ENCODE results near the gene ALDH1A1. TPM values are rescaled to one million over a fixed set of nuclear protein-coding genes. Genes with fewer than 3 reads are reported as not detected.

Gene ALDH1A1
- total and polyA plus RNA-seq, 9 of the 15 experiments (the other 6 are each of a cell fraction or from before 2014, with no cell fraction given) = 1.8 to 86.3 (median 24.4) TPM

DNA sequence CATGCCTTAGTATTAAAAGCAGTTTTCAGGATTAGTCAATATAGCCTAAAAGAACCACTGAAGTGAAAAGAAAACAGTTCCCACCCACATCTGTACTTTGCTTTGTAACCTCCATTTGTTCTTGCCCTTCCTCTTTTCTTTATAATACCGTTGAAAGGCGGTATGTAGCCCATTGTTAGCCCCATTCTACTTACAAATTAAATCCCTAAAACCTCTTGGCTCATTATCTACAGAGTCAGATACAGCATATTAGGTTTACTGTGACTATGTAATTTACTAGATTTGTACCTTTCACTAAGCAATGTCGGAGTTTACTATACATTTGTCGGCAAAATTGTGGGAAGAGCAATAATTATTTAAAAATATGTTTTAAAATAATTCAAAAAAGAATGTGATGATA is 17.3 kb downstream of the ALDH1A1 start (continued):
- TF ChIP-seq, protein P1, sequence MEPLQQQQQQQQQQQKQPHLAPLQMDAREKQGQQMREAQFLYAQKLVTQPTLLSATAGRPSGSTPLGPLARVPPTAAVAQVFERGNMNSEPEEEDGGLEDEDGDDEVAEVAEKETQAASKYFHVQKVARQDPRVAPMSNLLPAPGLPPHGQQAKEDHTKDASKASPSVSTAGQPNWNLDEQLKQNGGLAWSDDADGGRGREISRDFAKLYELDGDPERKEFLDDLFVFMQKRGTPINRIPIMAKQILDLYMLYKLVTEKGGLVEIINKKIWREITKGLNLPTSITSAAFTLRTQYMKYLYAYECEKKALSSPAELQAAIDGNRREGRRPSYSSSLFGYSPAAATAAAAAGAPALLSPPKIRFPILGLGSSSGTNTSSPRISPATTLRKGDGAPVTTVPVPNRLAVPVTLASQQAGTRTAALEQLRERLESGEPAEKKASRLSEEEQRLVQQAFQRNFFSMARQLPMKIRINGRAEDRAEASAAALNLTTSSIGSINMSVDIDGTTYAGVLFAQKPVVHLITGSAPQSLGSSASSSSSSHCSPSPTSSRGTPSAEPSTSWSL (CRISPR knock-in tag; IDR thresholded peaks at IDR 0.05; ENCODE audit: borderline replicate concordance) = no peak

DNA sequence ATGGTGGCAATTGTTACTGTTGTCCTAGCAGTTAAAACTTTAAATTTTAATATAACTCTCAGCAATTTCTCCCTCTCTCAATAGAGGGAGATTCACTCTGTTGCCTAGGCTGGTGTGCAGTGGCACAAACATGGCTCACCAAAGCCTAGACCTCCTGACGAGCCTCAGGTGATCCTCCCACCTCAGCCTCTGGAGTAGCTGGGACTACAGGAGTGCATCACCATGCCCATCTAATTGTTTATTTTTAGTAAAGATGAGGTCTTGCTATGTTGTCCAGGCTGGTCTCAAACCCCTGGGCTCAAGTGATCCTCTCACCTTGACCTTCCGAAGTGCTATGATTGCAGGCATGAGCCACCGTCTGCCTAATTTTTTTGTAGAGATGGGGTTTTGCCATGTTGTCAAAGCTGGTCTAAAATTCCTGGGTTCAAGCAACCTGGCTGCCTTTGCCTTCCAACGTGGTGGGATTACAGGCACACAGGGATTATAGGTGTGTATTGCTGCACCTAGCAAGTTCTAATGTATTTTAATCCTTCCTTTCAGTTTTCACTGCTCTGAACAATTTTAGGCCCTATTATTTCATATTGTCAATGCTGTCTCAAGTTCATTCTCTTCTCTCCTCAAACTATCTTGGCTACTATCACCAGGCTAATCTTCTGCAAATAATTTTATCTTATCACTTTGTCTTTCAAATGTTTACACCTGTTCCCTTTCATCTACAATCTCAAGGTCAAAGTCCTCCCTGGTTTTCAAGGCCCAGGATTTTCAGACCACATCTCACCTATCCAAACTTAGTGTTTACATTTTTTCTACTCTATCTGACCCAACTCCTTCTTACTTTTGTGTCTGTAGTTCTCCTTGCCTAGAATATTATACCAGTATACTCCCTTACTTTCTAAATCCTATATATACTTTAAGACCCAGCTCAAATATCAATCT is 18.9 kb downstream of the ALDH1A1 start:
- no peak overlapping the region for H3K9ac ChIP-seq (ENCODE audit: insufficient read depth in 1 of 2, low read depth in 2 of 2, low read length in 2 of 2)
- no peaks in the 10 kb centered on the region for H3K9me1 ChIP-seq (ENCODE audit: control insufficient read depth, insufficient read depth, low read length)
- H3K9me3 ChIP-seq (replicated peaks; ENCODE audit: control insufficient read depth, insufficient read depth, low read depth, low read length) = no peaks in the 10 kb centered on the region
- whole genome bisulfite sequencing (ENCODE audit: insufficient coverage, low coverage, missing lambda C conversion rate) = 64% methylated on average over 4 of the region's 4 CpGs
- no peaks in the 10 kb centered on the region for H3K36me3 ChIP-seq (ENCODE audit: control insufficient read depth, insufficient read depth, low read length)
- H2AFZ ChIP-seq (ENCODE audit: low read depth, low read length) = no peak overlapping the region
- POLR2A ChIA-PET = no interaction called here
- no peak overlapping the region for H3K4me3 ChIP-seq
- BruUV-seq (replicated peaks) = no TSS peak
- H4K20me1 ChIP-seq (replicated peaks; ENCODE audit: control insufficient read depth, insufficient read depth, low read length) = no peaks in the 10 kb centered on the region
- no peak overlapping the region for H3K27ac ChIP-seq (ENCODE audit: extremely low read depth, low read depth, low read length)
- FAIRE-seq = no peak
- CTCF ChIA-PET (ENCODE audit: low intra/inter-chr PET ratio) = interaction anchor here (0.6 kb wide), 1 partner anchor 12 kb away, joined by 3 read pairs; no protein-coding TSS in a partner anchor
- no peak for ATAC-seq
- no peaks in the 10 kb centered on the region for H3K27me3 ChIP-seq (ENCODE audit: control insufficient read depth in 2 of 2, insufficient read depth in 2 of 2, low read length in 2 of 2)
- TF ChIP-seq CEBPB (tag; IDR thresholded peaks at IDR 0.05) (no peak), ZNF431 (CRISPR knock-in tag; IDR thresholded peaks at IDR 0.05) (no peak), CREB1 (IDR thresholded peaks at IDR 0.05) (no peak), CREB1 (CRISPR knock-in tag; IDR thresholded peaks at IDR 0.05) (no peak), DNMT1 (IDR thresholded peaks at IDR 0.05) (no peak), CEBPG (CRISPR knock-in tag; IDR thresholded peaks at IDR 0.05) (no peak), CEBPG (tag; conservative IDR thresholded peaks at IDR 0.05 in 1 of 2, IDR thresholded peaks at IDR 0.05 in 1 of 2) (no peak)
- in situ Hi-C loops (cut with MboI) = no loop called here
- no peak for DNase-seq (ENCODE audit: extremely low read depth in 1 of 4, low spot score in 3 of 4)
- intact Hi-C loops (cut with micrococcal nuclease) = no loop called here
- no peaks in the 10 kb centered on the region for H3K4me1 ChIP-seq (replicated peaks in 1 of 2; ENCODE audit: control insufficient read depth in 2 of 2, insufficient read depth in 2 of 2, low read length in 2 of 2)
- H3K79me2 ChIP-seq (ENCODE audit: control insufficient read depth, insufficient read depth, low read length) = no peaks in the 10 kb centered on the region
- H3K4me2 ChIP-seq (ENCODE audit: insufficient read depth, low read length) = no peak overlapping the region
